Activated CD4-positive, alpha-beta T cell treated with anti-CD3 and anti-CD28 coated beads, Interleukin-2, Interleukin-6, amounts not matched to agents 100 ng/mL and 50 ng/mL, durations not matched to agents 16 hours and 8 hours (primary cell): ENCODE results near the gene POU2F1.
"Not testable (repeated sequence)": the region's sequence is repeated elsewhere in the genome, so short reads cannot be mapped to it uniquely, and the experiment has no call there.

Experiments
- DNase-seq: peaks from one replicate; pipeline ENCODE4 v3.0.0-alpha.2; 2020

Gene POU2F1

DNA sequence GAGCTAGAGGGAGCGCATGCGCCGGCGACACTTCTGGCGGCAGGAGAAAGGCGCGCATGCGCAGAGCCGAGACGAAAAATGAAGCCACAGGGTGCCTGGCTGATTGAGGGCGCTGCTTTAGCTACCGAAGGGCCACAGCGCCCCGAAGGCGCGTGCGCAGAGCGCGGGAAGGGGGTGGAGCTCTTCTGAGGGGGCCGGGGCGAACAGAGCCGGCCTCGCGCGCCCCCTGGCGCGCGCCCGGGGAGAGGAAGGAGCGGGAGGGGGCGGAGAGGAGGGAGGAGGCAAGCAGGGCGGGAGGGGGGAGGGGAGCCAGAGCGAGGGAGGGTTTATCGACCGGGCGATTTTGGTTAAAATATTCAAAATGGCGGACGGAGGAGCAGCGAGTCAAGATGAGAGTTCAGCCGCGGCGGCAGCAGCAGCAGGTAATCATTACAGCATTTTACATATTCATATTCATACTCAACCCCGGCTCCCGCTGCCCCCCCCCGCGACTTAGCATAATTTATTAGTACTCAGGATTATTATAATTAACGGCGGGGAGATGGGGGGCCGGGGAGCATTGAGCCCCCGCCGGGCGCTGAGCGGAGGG lies at the start of gene POU2F1:
TSS of gene POU2F1 (plus strand) at position 350 of the 589 bp plus-strand sequence. CDS start at position 362, 12 bp downstream.
- DNase-seq: peak; percentile 100

DNA sequence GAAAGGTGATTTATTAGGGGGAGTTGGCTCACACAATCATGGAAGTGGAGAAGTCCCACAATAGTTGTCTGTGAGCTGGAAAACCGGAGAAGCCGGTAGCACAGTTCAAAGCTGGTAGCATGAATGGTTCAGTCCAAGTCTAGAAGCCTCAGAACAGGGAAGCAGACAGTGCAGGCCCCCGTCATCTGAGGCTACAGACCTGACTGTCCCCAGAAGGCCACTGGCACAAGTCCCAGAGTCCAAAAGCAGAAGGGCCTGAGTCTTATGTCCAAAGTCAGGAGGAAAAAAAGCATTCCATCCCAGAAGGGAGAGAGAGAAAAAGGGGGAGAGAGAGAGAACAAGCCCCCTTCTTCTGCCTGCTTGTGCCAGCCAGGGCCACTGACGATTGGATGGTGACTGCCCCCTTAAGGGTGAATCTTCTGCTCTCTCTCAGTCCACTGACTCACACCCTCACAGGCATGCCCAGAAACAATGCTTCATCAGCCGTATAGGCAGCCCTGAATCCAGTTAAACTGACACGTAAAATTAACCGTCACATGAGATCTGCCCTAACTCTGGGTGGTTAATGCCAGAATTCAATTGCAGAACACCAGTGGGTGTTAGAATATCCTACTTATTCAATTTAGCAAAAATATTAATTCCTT lies 49.3 kb upstream of the POU2F1 start:
- DNase-seq: no peak

- DNase-seq: no peak
These were observed 47.0 kb upstream of the POU2F1 start for GRCh38 chr1:167173516-167174184.

DNA sequence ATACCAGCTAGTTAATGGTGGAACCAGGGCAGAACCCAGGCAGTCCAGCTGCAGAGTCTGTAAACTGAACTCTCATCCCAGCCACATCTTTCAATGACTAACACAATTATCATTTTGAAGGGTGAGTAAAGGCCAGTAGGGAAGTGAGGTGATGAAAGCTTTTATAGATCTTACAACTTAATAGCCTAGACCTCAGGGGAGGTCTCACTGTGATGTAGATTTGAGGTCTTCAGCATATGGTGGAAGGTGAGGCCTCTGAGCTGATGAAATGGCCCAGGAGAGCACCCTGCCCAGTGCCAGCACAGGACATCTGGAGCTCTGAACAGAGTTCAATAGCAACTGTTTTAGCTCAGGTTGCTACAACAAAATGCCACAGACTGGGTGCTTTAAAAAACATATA lies 44.8 kb upstream of the POU2F1 start:
- DNase-seq: no peak

DNA sequence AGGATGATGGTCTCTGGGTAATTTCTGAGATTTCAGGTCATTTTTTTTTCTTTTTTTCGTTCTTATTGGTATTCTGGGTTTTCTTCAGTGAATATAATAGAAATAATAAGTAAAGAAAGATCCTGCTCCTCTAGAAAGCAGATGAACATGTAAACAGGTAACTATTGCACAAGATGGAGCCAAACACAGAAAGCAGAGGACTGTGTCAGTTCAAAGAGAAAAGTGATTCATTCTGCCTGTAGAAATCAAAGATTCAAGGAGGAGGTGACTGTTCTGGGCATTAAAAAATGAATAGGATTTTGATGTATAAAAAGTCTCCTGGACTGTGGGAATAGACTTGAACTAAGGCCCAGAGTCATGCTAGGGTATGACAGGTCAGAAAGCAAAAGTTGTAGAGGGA lies 41.9 kb upstream of the POU2F1 start:
- no peak for DNase-seq

DNA sequence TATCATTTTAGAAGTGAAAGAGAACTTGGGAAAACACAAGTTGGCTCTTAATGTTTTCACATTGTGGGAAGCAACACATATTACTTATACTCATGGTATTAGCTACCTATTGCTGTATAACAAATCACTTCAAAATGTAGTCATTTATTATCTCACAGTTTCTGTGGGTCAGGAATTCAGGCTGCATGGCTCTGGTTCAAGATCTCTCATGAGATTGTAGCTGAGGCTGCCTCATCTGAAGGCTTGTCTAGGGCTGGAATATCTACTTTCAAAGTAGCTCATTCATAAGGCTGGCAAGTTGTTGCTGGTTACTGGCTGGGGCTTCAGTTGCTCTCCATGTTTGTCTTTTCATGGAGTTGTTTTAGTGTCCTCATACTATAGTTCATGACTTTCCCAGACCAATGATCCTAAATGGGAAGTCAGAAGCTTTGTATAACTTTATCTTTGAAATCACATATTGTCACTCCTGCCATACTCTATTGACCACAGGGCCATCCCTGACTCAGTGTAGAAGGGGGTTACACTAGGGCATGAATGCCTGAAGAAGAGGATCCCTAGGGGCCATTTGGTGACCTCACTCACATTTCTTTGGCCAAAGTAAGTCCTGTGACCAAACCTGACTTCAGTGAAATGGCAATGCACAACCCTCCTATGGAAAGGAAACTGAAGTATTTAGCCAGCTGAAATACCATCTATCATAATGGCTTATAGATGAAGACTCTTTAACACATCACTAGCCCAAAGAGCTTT lies 37.9 kb upstream of the POU2F1 start:
- no peak for DNase-seq

DNA sequence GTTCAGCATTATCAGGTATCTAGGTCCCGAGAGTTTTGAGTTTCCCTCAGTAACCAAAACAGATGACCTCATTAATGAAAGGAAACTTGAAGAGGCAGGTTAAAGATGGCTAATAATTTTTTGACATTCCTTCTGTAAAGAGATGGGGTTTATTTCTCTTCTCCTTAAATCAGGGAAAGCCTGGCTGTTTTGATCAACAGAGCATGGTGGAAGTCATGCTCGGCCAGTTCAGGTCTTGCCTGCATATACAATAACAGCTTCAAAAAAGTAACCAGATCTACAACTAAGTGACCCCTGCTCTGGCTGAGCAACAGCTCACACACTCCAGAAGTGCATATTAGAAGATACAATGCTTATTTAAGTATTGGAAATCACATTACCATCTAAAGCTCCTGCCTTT lies 36.6 kb upstream of the POU2F1 start:
- DNase-seq: no peak

DNA sequence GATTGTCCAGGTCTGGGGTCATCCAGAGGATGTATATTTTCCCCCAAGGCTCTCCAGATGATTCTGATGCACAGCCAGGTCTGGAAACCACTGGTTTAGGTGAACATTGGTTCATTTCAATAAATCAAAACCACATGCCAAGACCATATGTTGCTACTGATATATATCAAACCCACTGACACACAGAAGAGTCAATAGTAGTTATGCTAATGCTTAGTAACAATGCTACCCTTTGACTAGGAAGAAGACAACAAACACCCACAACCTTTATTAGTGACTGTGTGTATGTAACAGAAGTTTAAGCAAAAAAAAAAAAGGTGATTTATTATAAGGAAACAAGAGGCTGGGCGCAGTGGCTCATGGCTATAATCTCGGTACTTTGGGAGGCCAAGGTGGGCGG lies 35.6 kb upstream of the POU2F1 start:
- DNase-seq: no peak

GRCh38 chr1:167185974-167186657 lies 34.6 kb upstream of the POU2F1 start:
- DNase-seq: no peak

GRCh38 chr1:167186771-167187170 lies 33.9 kb upstream of the POU2F1 start:
- no peak for DNase-seq

- DNase-seq: no peak
These were observed 29.9 kb upstream of the POU2F1 start for GRCh38 chr1:167190747-167191237.

- no peak for DNase-seq
These were observed 28.7 kb upstream of the POU2F1 start for GRCh38 chr1:167191958-167192357.

DNA sequence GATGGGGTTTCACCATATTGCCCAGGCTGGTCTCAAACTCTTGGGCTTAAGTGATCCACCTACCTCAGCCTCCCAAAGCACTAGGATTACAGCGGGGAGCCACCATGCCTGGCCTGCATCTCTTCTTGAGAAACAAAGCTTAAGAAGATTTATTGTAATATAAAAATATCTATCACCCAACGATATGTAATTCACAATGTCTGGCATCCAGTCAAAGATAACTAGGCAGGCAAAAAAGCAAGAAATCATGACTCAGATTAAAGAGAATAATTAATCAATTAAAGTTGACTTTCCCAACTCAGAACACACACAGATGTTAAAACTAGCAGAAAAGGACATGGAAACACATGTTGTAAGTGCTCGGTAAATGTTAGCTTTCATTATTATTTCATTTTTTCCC lies 26.5 kb upstream of the POU2F1 start:
- no peak for DNase-seq

- no peak for DNase-seq
These were observed 24.5 kb upstream of the POU2F1 start for GRCh38 chr1:167196166-167196565.

- no peak for DNase-seq
These were observed 23.4 kb upstream of the POU2F1 start for GRCh38 chr1:167197236-167197635.

GRCh38 chr1:167197692-167198091 lies 23.0 kb upstream of the POU2F1 start:
- no peak for DNase-seq

DNA sequence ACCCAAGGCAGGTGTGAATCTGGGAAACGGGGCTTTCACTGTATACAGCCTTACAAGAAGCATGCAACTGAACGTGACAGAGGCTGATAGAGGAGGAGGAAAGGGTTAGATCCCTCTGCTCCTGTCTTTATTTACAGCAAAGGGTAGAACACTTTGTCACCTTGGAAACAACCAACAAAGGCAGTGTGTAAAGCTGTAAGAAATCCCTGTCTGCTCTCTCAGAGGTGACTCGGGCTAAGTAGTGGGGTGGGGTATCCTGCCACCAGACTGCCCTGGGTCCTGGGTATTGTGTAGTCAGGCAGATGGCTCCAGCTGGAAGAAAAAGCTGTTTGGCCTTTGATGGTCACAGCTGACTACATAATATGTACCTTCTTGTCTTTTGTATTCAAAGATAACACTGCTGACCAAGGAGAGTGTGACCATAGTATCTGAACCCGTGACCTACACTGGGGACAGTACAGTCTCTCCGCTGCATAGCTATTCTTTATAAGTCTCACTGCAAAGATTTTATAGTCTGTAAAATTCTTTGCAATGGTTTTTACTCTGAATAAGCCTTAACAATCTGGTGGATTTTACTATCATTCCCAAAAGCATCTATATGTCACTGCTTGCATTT lies 22.1 kb upstream of the POU2F1 start:
- no peak for DNase-seq

- DNase-seq: no peak
These were observed 21.0 kb upstream of the POU2F1 start for GRCh38 chr1:167199656-167200055.

GRCh38 chr1:167200272-167200671 lies 20.4 kb upstream of the POU2F1 start:
- DNase-seq: no peak

DNA sequence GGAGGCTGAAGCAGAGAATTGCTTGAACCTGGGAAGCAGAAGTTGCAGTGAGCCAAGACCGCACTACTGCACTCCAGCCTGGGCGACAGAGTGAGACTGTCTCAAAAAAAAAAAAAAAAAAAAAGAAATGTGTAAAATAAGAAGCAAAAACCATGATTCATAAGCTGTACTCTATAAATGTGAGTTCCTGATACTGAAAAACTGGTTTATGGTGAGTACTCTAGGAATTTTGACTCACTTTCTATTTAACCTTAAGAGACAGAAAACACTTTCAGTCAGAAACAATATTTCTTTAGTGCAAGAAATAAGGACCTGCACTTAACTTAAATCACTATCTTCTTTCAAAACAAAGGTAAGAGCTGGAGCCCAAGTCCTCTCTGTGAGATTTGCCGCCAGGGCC lies 19.9 kb upstream of the POU2F1 start:
- DNase-seq: no peak

DNA sequence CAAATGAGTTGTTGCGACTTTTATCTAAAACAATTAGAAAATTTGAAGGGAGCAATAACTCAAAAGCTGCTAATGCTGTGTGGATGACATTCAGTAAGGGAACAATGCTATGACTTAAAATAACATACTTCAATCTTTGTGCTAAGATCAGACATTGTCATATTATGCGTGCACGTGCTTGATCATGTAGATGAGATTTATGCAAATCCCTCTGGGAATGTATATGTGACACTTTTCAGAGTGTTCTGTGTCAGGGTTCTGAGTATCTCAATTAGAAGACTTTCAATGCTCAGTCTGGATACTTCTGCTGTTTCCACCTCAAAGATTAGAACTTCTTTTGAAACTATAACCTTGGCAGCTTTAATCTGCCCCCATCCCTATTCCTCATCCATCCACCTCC lies 18.6 kb upstream of the POU2F1 start:
- DNase-seq: no peak

- DNase-seq: not testable (repeated sequence)
These were observed 15.2 kb upstream of the POU2F1 start for GRCh38 chr1:167205306-167206050.
